HCT116 (cell line): ENCODE data around the gene UBASH3B. TPM values are rescaled to one million over a fixed set of nuclear protein-coding genes. Genes with fewer than 3 reads are reported as not detected.

Experiments used
- ATAC-seq: fragments of 200-7000 bp; cut with Tn5 transposase; 2 replicates; pipeline ENCODE4 v1.9.1; 2020; ENCODE audit warnings: mild to moderate bottlenecking, moderate library complexity
- BruUV-seq: library from RNA; stranded (reverse); fragments of 400-500 nt; replicated peaks from 2 replicates; lab custom pipeline; 2021; lab: Mats Ljungman, UMichigan
- CTCF ChIA-PET: fragments of 300-600 bp; sonication (Branson Sonifier 250); formaldehyde crosslinking; loops from one replicate; lab custom pipeline; 2021; ENCODE audit warnings: antibody characterized with exemption; lab: Charles Lee
- POLR2A ChIA-PET: fragments of 300-600, 350-600 bp; sonication (Branson Sonifier 250); formaldehyde crosslinking; loops from one replicate; lab custom pipeline; 2021; ENCODE audit warnings: antibody characterized with exemption; lab: Charles Lee
- RAD21 ChIA-PET, 2 experiments: fragments of 300-600 bp; sonication (Branson Sonifier 250); formaldehyde crosslinking; loops; one replicate each; lab custom pipeline; 2023; ENCODE audit warnings: low total read pairs in 2 of 2; ENCODE audit not compliant: uncharacterized antibody in 2 of 2, unreplicated experiment in 2 of 2, low non-redundant PET in 1 of 2; lab: Charles Lee
- DNase-seq: peaks from one replicate; pipeline ENCODE4 v3.0.0-alpha.2; 2010; ENCODE audit warnings: low read depth, low spot score
- H2AFZ ChIP-seq: fragments of 200-600 bp; shearing (Covaris generic), sonication (generic); 2 replicates; pipeline ENCODE4 v1.6.1; 2017; ENCODE audit warnings: low read depth, mixed run types, mixed read lengths, antibody characterized with exemption, low read length; ENCODE audit not compliant: poor library complexity, severe bottlenecking
- H3K27ac ChIP-seq: 2 replicates; pipeline ENCODE4 v1.5.1; 2012; ENCODE audit warnings: low read depth, low read length
- H3K27me3 ChIP-seq: fragments of 200-600 bp; sonication (generic); 2 replicates; pipeline ENCODE4 v1.6.1; 2016; ENCODE audit warnings: mixed run types, low read length, mixed read lengths; ENCODE audit not compliant: insufficient read depth
- H3K36me3 ChIP-seq, 2 experiments: fragments of 200-500 bp in 1 of 2; fragments of 200-600 bp in 1 of 2; sonication (Bioruptor generic) in 1 of 2; sonication (generic) in 1 of 2; 2 replicates each; pipeline versions ENCODE4 v1.5.1 to v1.6.1; 2014 to 2016; ENCODE audit warnings: low read length in 2 of 2, inconsistent platforms in 1 of 2, mixed read lengths in 1 of 2, mixed run types in 1 of 2; ENCODE audit not compliant: insufficient read depth in 2 of 2, control insufficient read depth in 1 of 2
- H3K4me1 ChIP-seq, 2 experiments: fragments of 200-600 bp in 1 of 2; sonication (generic) in 1 of 2; 2 replicates each; pipeline versions ENCODE4 v1.5.1 to v1.6.1; 2012 to 2017; ENCODE audit warnings: low read length in 2 of 2, inconsistent platforms in 1 of 2, mild to moderate bottlenecking in 1 of 2, mixed read lengths in 1 of 2, mixed run types in 1 of 2, moderate library complexity in 1 of 2; ENCODE audit not compliant: insufficient read depth in 2 of 2, control insufficient read depth in 1 of 2
- H3K4me2 ChIP-seq: fragments of 200-600 bp; sonication (generic); 2 replicates; pipeline ENCODE4 v1.6.1; 2017; ENCODE audit warnings: mixed run types, low read length, mixed read lengths
- H3K4me3 ChIP-seq, 2 experiments: fragments of 200-600 bp in 1 of 2; sonication (generic) in 1 of 2; replicated peaks in 1 of 2; 2 replicates each; pipeline ENCODE4 v1.5.1; 2011 to 2016; ENCODE audit warnings: low read length in 2 of 2, control low read depth in 1 of 2, low read depth in 1 of 2, mild to moderate bottlenecking in 1 of 2, mixed read lengths in 1 of 2, mixed run types in 1 of 2
- H3K79me2 ChIP-seq: fragments of 200-600 bp; sonication (generic); 2 replicates; pipeline ENCODE4 v1.6.1; 2017; ENCODE audit warnings: mild to moderate bottlenecking, mixed run types, low read length, moderate library complexity, mixed read lengths; ENCODE audit not compliant: insufficient read depth
- H3K9ac ChIP-seq: fragments of 200-600 bp; sonication (generic); 2 replicates; pipeline ENCODE4 v1.6.1; 2016; ENCODE audit warnings: low read length, mixed read lengths
- H3K9me2 ChIP-seq: fragments of 200-600 bp; sonication (generic), shearing (Covaris generic); 2 replicates; pipeline ENCODE4 v1.6.1; 2017; ENCODE audit warnings: mixed run types, mild to moderate bottlenecking, moderate library complexity; ENCODE audit not compliant: insufficient read depth
- H3K9me3 ChIP-seq, 2 experiments: fragments of 200-500 bp in 1 of 2; fragments of 200-600 bp in 1 of 2; sonication (Bioruptor generic) in 1 of 2; sonication (generic) in 1 of 2; 2 replicates each; pipeline ENCODE4 v1.6.1; 2014 to 2017; ENCODE audit warnings: low read length in 2 of 2, mixed read lengths in 2 of 2, inconsistent platforms in 1 of 2, low read depth in 1 of 2, mild to moderate bottlenecking in 1 of 2, mixed run types in 1 of 2, moderate library complexity in 1 of 2; ENCODE audit not compliant: control insufficient read depth in 1 of 2, insufficient read depth in 1 of 2
- H4K20me1 ChIP-seq: fragments of 200-600 bp; sonication (generic), shearing (Covaris generic); 2 replicates; pipeline ENCODE4 v1.6.1; 2017; ENCODE audit warnings: mixed run types, mild to moderate bottlenecking, moderate library complexity; ENCODE audit not compliant: insufficient read depth
- CTCF ChIP-seq, 3 experiments: fragments of 200-600 bp in 1 of 3; sonication (generic) in 1 of 3; IDR thresholded peaks in 2 of 3; conservative IDR thresholded peaks in 1 of 3; 2 replicates each; pipeline ENCODE4 v1.5.1; 2012 to 2017; ENCODE audit warnings: low read depth in 2 of 3, low read length in 2 of 3, antibody characterized with exemption in 1 of 3, borderline replicate concordance in 1 of 3, control low read depth in 1 of 3, mild to moderate bottlenecking in 1 of 3, mixed read lengths in 1 of 3, mixed run types in 1 of 3, moderate library complexity in 1 of 3; ENCODE audit not compliant: insufficient read depth in 1 of 3
- EGR1 ChIP-seq: IDR thresholded peaks from 2 replicates; pipeline ENCODE4 v1.6.1; 2012; ENCODE audit warnings: low read depth
- ELF1 ChIP-seq: IDR thresholded peaks from 2 replicates; pipeline ENCODE4 v1.6.1; 2012; ENCODE audit warnings: low read depth, borderline replicate concordance
- EZH2 ChIP-seq: fragments of 200-600 bp; sonication (generic); IDR thresholded peaks from 2 replicates; pipeline ENCODE4 v1.6.1; 2017; ENCODE audit warnings: antibody characterized with exemption, mixed run types
- EZH2phosphoT487 ChIP-seq: fragments of 200-600 bp; IDR thresholded peaks from 2 replicates; pipeline ENCODE4 v1.6.1; 2018; ENCODE audit warnings: antibody characterized with exemption, borderline replicate concordance
- FOSL1 ChIP-seq: IDR thresholded peaks from 2 replicates; pipeline ENCODE4 v1.6.1; 2012; ENCODE audit warnings: low read depth
- POLR2A ChIP-seq: IDR thresholded peaks from 2 replicates; pipeline ENCODE4 v1.7.0; 2011; ENCODE audit warnings: borderline replicate concordance; ENCODE audit not compliant: insufficient read depth, insufficient read length; ENCODE audit errors: extremely low read depth
- POLR2AphosphoS5 ChIP-seq: IDR thresholded peaks from 2 replicates; pipeline ENCODE4 v1.6.1; 2011; ENCODE audit warnings: mild to moderate bottlenecking, low read depth, low read length, moderate library complexity
- RAD21 ChIP-seq: IDR thresholded peaks from 2 replicates; pipeline ENCODE4 v1.6.1; 2012; ENCODE audit warnings: low read depth, mild to moderate bottlenecking
- SIN3A ChIP-seq: IDR thresholded peaks from 2 replicates; pipeline ENCODE4 v1.6.1; 2012; ENCODE audit warnings: low read depth
- SP1 ChIP-seq: IDR thresholded peaks from 2 replicates; pipeline ENCODE4 v1.6.1; 2012; ENCODE audit warnings: low read depth
- SRF ChIP-seq: IDR thresholded peaks from 2 replicates; pipeline ENCODE4 v1.6.1; 2012; ENCODE audit warnings: low read depth
- TCF7L2 ChIP-seq: IDR thresholded peaks from 2 replicates; pipeline ENCODE4 v1.7.0; 2011; ENCODE audit warnings: borderline replicate concordance, inconsistent platforms; ENCODE audit not compliant: insufficient read depth, insufficient read length; ENCODE audit errors: extremely low read depth
- ZBTB33 ChIP-seq: IDR thresholded peaks from 2 replicates; pipeline ENCODE4 v1.6.1; 2011; ENCODE audit warnings: mild to moderate bottlenecking, low read length, moderate library complexity; ENCODE audit not compliant: insufficient replicate concordance; ENCODE audit errors: extremely low read depth
- intact Hi-C: fragments of 100-400 bp; cut with micrococcal nuclease; formaldehyde crosslinking; loops from 2 replicates; pipeline ENCODE4 v1.10.0; 2022
- total RNA-seq: library from RNA; stranded (reverse); gene quantifications from one replicate; pipeline ENCODE4 v1.2.1, GENCODE V29; 2021; ENCODE audit not compliant: unreplicated experiment
- TF ChIP-seq, protein P1 (sequence below): IDR thresholded peaks from 2 replicates; pipeline ENCODE4 v1.6.1; 2012; ENCODE audit warnings: low read depth

The UBASH3B gene
- total RNA-seq, 1 experiment from 2014 or later: 40.3 TPM

GRCh38 chr11:122809866-122810265 lies 154.3 kb downstream of the UBASH3B start (continued):
- TF ChIP-seq CTCF (IDR thresholded peaks at IDR 0.05 in 2 of 3, conservative IDR thresholded peaks at IDR 0.05 in 1 of 3; ENCODE audit: borderline replicate concordance in 1 of 3, insufficient read depth in 1 of 3, low read depth in 2 of 3, low read length in 2 of 3) (no peak), TCF7L2 (no peak), EZH2 (no peak), EZH2phosphoT487 (no peak), POLR2AphosphoS5 (no peak)
- TF ChIP-seq, protein P1, sequence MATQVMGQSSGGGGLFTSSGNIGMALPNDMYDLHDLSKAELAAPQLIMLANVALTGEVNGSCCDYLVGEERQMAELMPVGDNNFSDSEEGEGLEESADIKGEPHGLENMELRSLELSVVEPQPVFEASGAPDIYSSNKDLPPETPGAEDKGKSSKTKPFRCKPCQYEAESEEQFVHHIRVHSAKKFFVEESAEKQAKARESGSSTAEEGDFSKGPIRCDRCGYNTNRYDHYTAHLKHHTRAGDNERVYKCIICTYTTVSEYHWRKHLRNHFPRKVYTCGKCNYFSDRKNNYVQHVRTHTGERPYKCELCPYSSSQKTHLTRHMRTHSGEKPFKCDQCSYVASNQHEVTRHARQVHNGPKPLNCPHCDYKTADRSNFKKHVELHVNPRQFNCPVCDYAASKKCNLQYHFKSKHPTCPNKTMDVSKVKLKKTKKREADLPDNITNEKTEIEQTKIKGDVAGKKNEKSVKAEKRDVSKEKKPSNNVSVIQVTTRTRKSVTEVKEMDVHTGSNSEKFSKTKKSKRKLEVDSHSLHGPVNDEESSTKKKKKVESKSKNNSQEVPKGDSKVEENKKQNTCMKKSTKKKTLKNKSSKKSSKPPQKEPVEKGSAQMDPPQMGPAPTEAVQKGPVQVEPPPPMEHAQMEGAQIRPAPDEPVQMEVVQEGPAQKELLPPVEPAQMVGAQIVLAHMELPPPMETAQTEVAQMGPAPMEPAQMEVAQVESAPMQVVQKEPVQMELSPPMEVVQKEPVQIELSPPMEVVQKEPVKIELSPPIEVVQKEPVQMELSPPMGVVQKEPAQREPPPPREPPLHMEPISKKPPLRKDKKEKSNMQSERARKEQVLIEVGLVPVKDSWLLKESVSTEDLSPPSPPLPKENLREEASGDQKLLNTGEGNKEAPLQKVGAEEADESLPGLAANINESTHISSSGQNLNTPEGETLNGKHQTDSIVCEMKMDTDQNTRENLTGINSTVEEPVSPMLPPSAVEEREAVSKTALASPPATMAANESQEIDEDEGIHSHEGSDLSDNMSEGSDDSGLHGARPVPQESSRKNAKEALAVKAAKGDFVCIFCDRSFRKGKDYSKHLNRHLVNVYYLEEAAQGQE: no peak

GRCh38 chr11:122811721-122812120 lies 156.2 kb downstream of the UBASH3B start:
- RAD21 ChIA-PET: no interaction called here
- Histone ChIP-seq H3K36me3 (no peaks in the 10 kb centered on the region), H3K9ac (no peak overlapping the region), H3K79me2 (no peaks in the 10 kb centered on the region), H3K4me2 (no peak overlapping the region), H4K20me1 (no peaks in the 10 kb centered on the region), H3K9me2 (no peaks in the 10 kb centered on the region), H3K4me1 (peaks cover 3 to 8% of the 10 kb centered on the region in 2 experiments), H3K4me3 (no peak overlapping the region), H2AFZ (no peak overlapping the region), H3K27me3 (no peaks in the 10 kb centered on the region), H3K9me3 (no peaks in the 10 kb centered on the region), H3K27ac (no peak overlapping the region)
- CTCF ChIA-PET: no interaction called here
- no peak for DNase-seq
- BruUV-seq: no TSS peak
- ATAC-seq: no peak
- POLR2A ChIA-PET: no interaction called here
- intact Hi-C loops: no loop called here
- TF ChIP-seq SIN3A: no peak
- no peak for TF ChIP-seq POLR2A
- no peak for TF ChIP-seq SP1
- no peak for TF ChIP-seq RAD21
- no peak for TF ChIP-seq ZBTB33
- no peak for TF ChIP-seq EGR1
- TF ChIP-seq EZH2phosphoT487: no peak
- no peak for TF ChIP-seq FOSL1
- no peak for TF ChIP-seq CTCF (IDR thresholded peaks at IDR 0.05 in 2 of 3, conservative IDR thresholded peaks at IDR 0.05 in 1 of 3; ENCODE audit: borderline replicate concordance in 1 of 3, insufficient read depth in 1 of 3, low read depth in 2 of 3, low read length in 2 of 3)
- no peak for TF ChIP-seq SRF
- no peak for TF ChIP-seq ELF1
